Activated CD8-positive, alpha-beta memory T cell treated with anti-CD3 and anti-CD28 coated beads, Interleukin-2, amount 50 U/mL, for 1 hour (primary cell): ENCODE data around the gene ATP1A3.
"Not testable (repeated sequence)": the region's sequence is repeated elsewhere in the genome, so short reads cannot be mapped to it uniquely, and the experiment has no call there.

Experiments used
- DNase-seq: peaks from one replicate; pipeline ENCODE4 v3.0.0-alpha.2; 2020; ENCODE audit errors: extremely low read depth

ATP1A3 gene

GRCh38 chr19:42010245-42011126, 16.5 kb upstream of the ATP1A3 start:
- DNase-seq: no peak

GRCh38 chr19:42006569-42006968, 12.5 kb upstream of the ATP1A3 start:
- DNase-seq: no peak

GRCh38 chr19:42005504-42005903, 11.5 kb upstream of the ATP1A3 start:
- no peak for DNase-seq

GRCh38 chr19:42003506-42004294, 9.7 kb upstream of the ATP1A3 start:
- no peak for DNase-seq

GRCh38 chr19:41999878-42000208, 5.8 kb upstream of the ATP1A3 start:
- DNase-seq: no peak

GRCh38 chr19:41999071-41999877, 5.2 kb upstream of the ATP1A3 start:
- no peak for DNase-seq

- no peak for DNase-seq
These were observed 4.4 kb upstream of the ATP1A3 start for GRCh38 chr19:41998246-41999020.

- no peak for DNase-seq
These were observed 3.8 kb upstream of the ATP1A3 start for GRCh38 chr19:41997851-41998229.

GRCh38 chr19:41997121-41997850, 3.3 kb upstream of the ATP1A3 start:
- DNase-seq: no peak

- DNase-seq: no peak
These were observed 2.1 kb upstream of the ATP1A3 start for GRCh38 chr19:41995959-41996797.

GRCh38 chr19:41994994-41995958, 1.2 kb upstream of the ATP1A3 start:
- DNase-seq: no peak

- no peak for DNase-seq
These were observed 516 bp upstream of the ATP1A3 start for GRCh38 chr19:41994521-41994971.

GRCh38 chr19:41991925-41992569, 2.0 kb downstream of the ATP1A3 start:
- not testable (repeated sequence) for DNase-seq

- no peak for DNase-seq
These were observed 3.0 kb downstream of the ATP1A3 start for GRCh38 chr19:41991025-41991424.

GRCh38 chr19:41990615-41991014, 3.4 kb downstream of the ATP1A3 start:
- no peak for DNase-seq

GRCh38 chr19:41990028-41990427, 4.0 kb downstream of the ATP1A3 start:
- no peak for DNase-seq

- no peak for DNase-seq
These were observed 5.1 kb downstream of the ATP1A3 start for GRCh38 chr19:41988947-41989346.
